Measurements from ENCODE around the gene ZNF407.

DNA sequence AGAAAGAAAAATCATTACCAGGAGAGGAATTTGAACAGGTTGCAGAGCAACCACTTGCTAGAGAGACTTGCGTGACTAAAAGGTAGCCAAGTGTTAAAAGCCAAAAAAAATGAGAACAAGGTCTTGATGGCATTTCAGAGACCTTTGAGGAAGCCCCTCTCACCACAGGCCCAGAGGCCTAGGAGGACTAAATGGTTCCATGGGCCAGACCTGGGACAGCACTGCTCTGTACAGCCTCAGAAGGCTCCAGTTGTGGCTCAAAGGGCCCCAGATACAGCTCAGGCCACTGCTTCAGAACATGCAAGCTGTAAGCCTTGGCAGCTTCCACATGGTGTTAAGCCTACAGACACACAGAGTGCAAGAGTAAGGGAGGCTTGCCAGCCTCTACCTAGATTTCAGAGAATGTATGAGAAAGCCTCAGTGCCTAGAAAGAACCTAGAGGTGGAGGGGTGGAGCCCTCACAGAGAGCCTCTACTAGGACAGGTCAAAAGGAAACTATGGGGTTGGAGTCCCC is 48.0 kb upstream of the ZNF407 start:
- TF ChIP-seq ARNT (IDR thresholded peaks at IDR 0.05) (no peak), SUZ12 (IDR thresholded peaks at IDR 0.05) (no peak), SP1 (IDR thresholded peaks at IDR 0.05) (no peak), FOXM1 (IDR thresholded peaks at IDR 0.05; ENCODE audit: borderline replicate concordance) (no peak)
